Colonic mucosa (tissue), 4 donors: ENCODE results near the gene ARHGAP42. TPM values are rescaled to one million over a fixed set of nuclear protein-coding genes. Genes with fewer than 3 reads are reported as not detected.

Experiments
- DNase-seq: peaks from one replicate; pipeline ENCODE4 v3.0.0-alpha.2; 2020
- H3K27ac ChIP-seq: fragments of 200-600 bp; one replicate; pipeline ENCODE4 v1.8.0; 2021
- H3K27me3 ChIP-seq: fragments of 200-600 bp; one replicate; pipeline ENCODE4 v1.8.0; 2021
- H3K36me3 ChIP-seq: fragments of 200-600 bp; one replicate; pipeline ENCODE4 v1.8.0; 2021
- H3K4me1 ChIP-seq: fragments of 200-600 bp; one replicate; pipeline ENCODE4 v1.8.0; 2021; ENCODE audit warnings: mild to moderate bottlenecking
- H3K4me3 ChIP-seq: fragments of 200-600 bp; one replicate; pipeline ENCODE4 v1.8.0; 2021
- H3K9ac ChIP-seq, 2 donors: one replicate each; pipeline ENCODE4 v1.7.0; 2013; ENCODE audit warnings: control low read depth in 2 of 2, low read depth in 2 of 2, low read length in 2 of 2
- H3K9me3 ChIP-seq: fragments of 200-600 bp; one replicate; pipeline ENCODE4 v1.8.0; 2021
- CTCF ChIP-seq: fragments of 200-600 bp; IDR thresholded peaks from one replicate; pipeline ENCODE4 v1.8.0; 2022; ENCODE audit warnings: antibody characterized with exemption, mild to moderate bottlenecking
- intact Hi-C: fragments of 100-400 bp; cut with DNase I; formaldehyde crosslinking; loops from one replicate; pipeline ENCODE4 v1.14.1; 2022
- total RNA-seq, 2 donors: library from RNA; stranded (reverse); fragmentation: NEBNext Ultra II Directional in 1 of 2; extraction: Animal tissue kit (Norgen Biotek cat#: 25700) in 1 of 2; gene quantifications; one replicate each; pipeline ENCODE4 v1.2.1, GENCODE V29; 2021
- donor health status: healthy.
- donor health status: DM: no; HTN: no; CAD: no.
- donor health status: DM: no; HTN: no; CAD: no.

ARHGAP42 gene
- total RNA-seq, 2 donors from 2014 or later = 13.4 to 15.9 TPM

GRCh38 chr11:100734743-100735527 is 47.8 kb downstream of the ARHGAP42 start:
- H3K9me3 ChIP-seq = no peaks in the 10 kb centered on the region
- H3K9ac ChIP-seq = no peak overlapping the region
- intact Hi-C loops = no loop called here
- H3K27ac ChIP-seq = no peak overlapping the region
- no peak for DNase-seq
- no peak for TF ChIP-seq CTCF
- no peaks in the 10 kb centered on the region for H3K27me3 ChIP-seq
- no peaks in the 10 kb centered on the region for H3K36me3 ChIP-seq
- H3K4me3 ChIP-seq = no peak overlapping the region
- H3K4me1 ChIP-seq = no peaks in the 10 kb centered on the region

GRCh38 chr11:100735949-100736675 is 49.0 kb downstream of the ARHGAP42 start:
- Histone ChIP-seq H3K36me3 (no peaks in the 10 kb centered on the region), H3K27ac (no peak overlapping the region), H3K9ac (no peak overlapping the region), H3K4me3 (no peak overlapping the region), H3K9me3 (no peaks in the 10 kb centered on the region), H3K27me3 (no peaks in the 10 kb centered on the region), H3K4me1 (no peaks in the 10 kb centered on the region)
- no peak for TF ChIP-seq CTCF
- no peak for DNase-seq
- intact Hi-C loops = no loop called here

DNA sequence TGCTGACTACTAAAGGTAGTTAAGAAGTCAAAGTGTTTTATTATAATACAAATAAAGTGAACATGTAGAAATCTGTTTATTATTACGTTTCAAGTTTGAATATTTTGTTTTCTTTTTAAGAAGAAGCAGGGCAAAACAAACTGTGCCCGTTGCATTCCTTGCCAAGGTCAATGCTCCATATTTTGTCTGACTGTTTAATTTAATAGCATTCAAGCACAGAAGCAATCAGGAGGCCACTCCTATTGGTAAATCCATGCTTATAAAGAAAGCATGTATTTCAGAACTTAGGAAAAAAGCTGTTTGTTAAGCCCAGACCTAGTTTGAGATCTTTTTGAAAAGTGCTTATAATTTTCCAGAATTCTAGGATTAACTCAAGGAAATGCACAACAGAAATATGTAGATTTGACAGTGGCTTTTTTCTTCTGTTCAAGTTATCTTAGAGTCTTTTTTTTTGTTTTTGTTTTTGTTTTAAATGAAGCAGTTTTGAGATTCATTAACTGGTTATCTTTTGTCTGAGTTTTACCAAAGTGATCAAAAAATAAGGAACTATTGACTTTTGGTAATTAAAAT is 51.7 kb downstream of the ARHGAP42 start:
- Histone ChIP-seq H3K27ac (no peak overlapping the region), H3K9ac (no peak overlapping the region), H3K27me3 (no peaks in the 10 kb centered on the region), H3K4me1 (no peaks in the 10 kb centered on the region), H3K4me3 (no peak overlapping the region), H3K9me3 (no peaks in the 10 kb centered on the region), H3K36me3 (no peaks in the 10 kb centered on the region)
- TF ChIP-seq CTCF = no peak
- DNase-seq = no peak
- intact Hi-C loops = no loop called here

DNA sequence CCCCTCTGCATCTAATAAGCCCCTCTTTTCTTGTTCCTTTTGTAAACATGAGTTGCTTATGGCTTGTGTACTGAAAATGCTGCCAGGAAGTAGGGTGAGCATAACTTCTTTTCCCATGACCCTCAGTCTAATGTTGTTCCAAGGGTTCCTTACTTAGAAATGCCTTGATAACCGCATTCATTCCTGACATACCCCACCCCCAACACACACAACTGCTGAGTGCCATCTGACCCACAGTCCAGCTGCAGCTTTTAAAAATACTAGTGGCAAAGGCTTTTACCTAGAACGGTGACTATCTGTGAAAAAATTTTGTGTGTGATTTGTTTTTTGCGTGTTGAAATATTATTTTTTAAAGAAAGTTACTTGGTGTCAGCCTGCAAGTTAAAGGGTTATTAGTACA is 52.6 kb downstream of the ARHGAP42 start:
- Histone ChIP-seq H3K9me3 (no peaks in the 10 kb centered on the region), H3K27ac (no peak overlapping the region), H3K4me1 (no peaks in the 10 kb centered on the region), H3K27me3 (no peaks in the 10 kb centered on the region), H3K9ac (no peak overlapping the region), H3K36me3 (no peaks in the 10 kb centered on the region), H3K4me3 (no peak overlapping the region)
- intact Hi-C loops = no loop called here
- TF ChIP-seq CTCF = no peak
- DNase-seq = no peak

GRCh38 chr11:100740440-100740839 is 53.4 kb downstream of the ARHGAP42 start:
- no peak for TF ChIP-seq CTCF
- no peak for DNase-seq
- no peaks in the 10 kb centered on the region for H3K27me3 ChIP-seq
- H3K36me3 ChIP-seq = no peaks in the 10 kb centered on the region
- H3K27ac ChIP-seq = no peak overlapping the region
- no peak overlapping the region for H3K9ac ChIP-seq
- no peaks in the 10 kb centered on the region for H3K4me1 ChIP-seq
- no peaks in the 10 kb centered on the region for H3K9me3 ChIP-seq
- intact Hi-C loops = no loop called here
- no peak overlapping the region for H3K4me3 ChIP-seq
